GF-D8 (cell line): ENCODE measurements around the gene PLA2G2E.
"Not testable (repeated sequence)": the region's sequence is repeated elsewhere in the genome, so short reads cannot be mapped to it uniquely, and the experiment has no call there.

Experiments
- DNase-seq: peaks from one replicate; lab custom pipeline; 2025; lab: John Stamatoyannopoulos, UW

Gene PLA2G2E

GRCh38 chr1:19882111-19883071, 41.0 kb downstream of the PLA2G2E start, which contains the start of gene OTUD3:
Gene OTUD3, plus strand, starts transcription at chr1:19882395. Its CDS starts 119 bp downstream, at chr1:19882514.
- peak; percentile 90 for DNase-seq

- not testable (repeated sequence) for DNase-seq
These were observed 42.6 kb downstream of the PLA2G2E start for GRCh38 chr1:19880841-19881240.

- DNase-seq: no peak
These were observed 43.8 kb downstream of the PLA2G2E start for GRCh38 chr1:19879661-19880060.

GRCh38 chr1:19879227-19879626, 44.2 kb downstream of the PLA2G2E start:
- no peak for DNase-seq

- DNase-seq: no peak
These were observed 44.8 kb downstream of the PLA2G2E start for GRCh38 chr1:19878637-19878985.

GRCh38 chr1:19877821-19878636, 45.4 kb downstream of the PLA2G2E start:
- DNase-seq: no peak

- DNase-seq: no peak
These were observed 46.2 kb downstream of the PLA2G2E start for GRCh38 chr1:19877181-19877750.

- no peak for DNase-seq
These were observed 51.2 kb downstream of the PLA2G2E start for GRCh38 chr1:19872190-19872589.
